Breast epithelium (tissue), 3 donors: ENCODE measurements around the gene MYBPC3.

ENCODE experiments used
- POLR2A ChIP-seq: fragments of 450-650 bp; IDR thresholded peaks from one replicate; pipeline ENCODE4 v1.6.1; 2016; ENCODE audit warnings: antibody characterized with exemption, mild to moderate bottlenecking, moderate library complexity
- TF ChIP-seq, protein P1 (sequence below), 3 donors: fragments of 450-650 bp; IDR thresholded peaks; one replicate each; pipeline ENCODE4 v1.5.1; 2016 to 2017; ENCODE audit warnings: antibody characterized with exemption in 3 of 3, mild to moderate bottlenecking in 3 of 3, moderate library complexity in 3 of 3

DNA sequence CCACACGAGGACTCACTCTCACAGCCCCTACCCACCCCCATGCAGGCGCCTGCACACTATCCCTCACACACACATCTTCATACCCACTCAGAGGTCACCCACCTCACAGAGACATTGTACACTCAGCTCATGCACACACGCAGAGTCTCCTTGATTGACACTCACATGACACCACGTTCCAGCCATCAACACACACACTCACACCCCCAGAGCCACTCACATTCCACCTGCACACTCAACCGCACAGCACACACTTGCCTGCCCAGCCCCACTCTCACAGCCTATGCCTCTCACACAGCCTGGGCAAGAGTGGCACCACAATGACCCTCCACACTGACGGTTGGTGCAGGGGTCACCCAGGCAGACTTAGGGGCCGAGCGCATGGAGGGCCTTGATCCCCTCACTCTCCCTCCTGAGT lies 23.6 kb upstream of the MYBPC3 start:
- TF ChIP-seq, protein P1, sequence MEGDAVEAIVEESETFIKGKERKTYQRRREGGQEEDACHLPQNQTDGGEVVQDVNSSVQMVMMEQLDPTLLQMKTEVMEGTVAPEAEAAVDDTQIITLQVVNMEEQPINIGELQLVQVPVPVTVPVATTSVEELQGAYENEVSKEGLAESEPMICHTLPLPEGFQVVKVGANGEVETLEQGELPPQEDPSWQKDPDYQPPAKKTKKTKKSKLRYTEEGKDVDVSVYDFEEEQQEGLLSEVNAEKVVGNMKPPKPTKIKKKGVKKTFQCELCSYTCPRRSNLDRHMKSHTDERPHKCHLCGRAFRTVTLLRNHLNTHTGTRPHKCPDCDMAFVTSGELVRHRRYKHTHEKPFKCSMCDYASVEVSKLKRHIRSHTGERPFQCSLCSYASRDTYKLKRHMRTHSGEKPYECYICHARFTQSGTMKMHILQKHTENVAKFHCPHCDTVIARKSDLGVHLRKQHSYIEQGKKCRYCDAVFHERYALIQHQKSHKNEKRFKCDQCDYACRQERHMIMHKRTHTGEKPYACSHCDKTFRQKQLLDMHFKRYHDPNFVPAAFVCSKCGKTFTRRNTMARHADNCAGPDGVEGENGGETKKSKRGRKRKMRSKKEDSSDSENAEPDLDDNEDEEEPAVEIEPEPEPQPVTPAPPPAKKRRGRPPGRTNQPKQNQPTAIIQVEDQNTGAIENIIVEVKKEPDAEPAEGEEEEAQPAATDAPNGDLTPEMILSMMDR (IDR thresholded peaks at IDR 0.05): no peak
- no peak for TF ChIP-seq POLR2A
